Astrocyte (in vitro differentiated cells and primary cell): ENCODE results near the gene TRAF3IP3. TPM values are rescaled to one million over a fixed set of nuclear protein-coding genes. Genes with fewer than 3 reads are reported as not detected.

Experiments used
- DNase-seq: peaks from one replicate; pipeline ENCODE4 v3.0.0-alpha.2; 2010; ENCODE audit warnings: low read depth
- FAIRE-seq: peaks from 2 replicates; lab custom pipeline; 2011; peaks lifted over from hg19 to GRCh38; lab: Jason Lieb, UNC
- H2AFZ ChIP-seq: 2 replicates; pipeline ENCODE4 v1.6.0; 2012; ENCODE audit warnings: low read depth, low read length, inconsistent platforms
- H3K27ac ChIP-seq: 2 replicates; pipeline ENCODE4 v1.5.1; 2011; ENCODE audit warnings: low read depth, low read length, inconsistent platforms
- H3K27me3 ChIP-seq: 2 replicates; pipeline ENCODE4 v1.6.0; 2011; ENCODE audit warnings: low read length, inconsistent platforms; ENCODE audit not compliant: insufficient read depth
- H3K36me3 ChIP-seq: 2 replicates; pipeline ENCODE4 v1.5.1; 2011; ENCODE audit warnings: low read length, inconsistent platforms; ENCODE audit not compliant: insufficient read depth
- H3K4me1 ChIP-seq: 2 replicates; pipeline ENCODE4 v1.5.1; 2011; ENCODE audit warnings: low read length, inconsistent platforms; ENCODE audit not compliant: insufficient read depth
- H3K4me2 ChIP-seq: 2 replicates; pipeline ENCODE4 v1.6.0; 2012; ENCODE audit warnings: low read length, inconsistent platforms
- H3K4me3 ChIP-seq: 2 replicates; pipeline ENCODE4 v1.5.1; 2011; ENCODE audit warnings: low read depth, mild to moderate bottlenecking, low read length, inconsistent platforms; ENCODE audit not compliant: insufficient read depth
- H3K79me2 ChIP-seq: 2 replicates; pipeline ENCODE4 v1.6.0; 2012; ENCODE audit warnings: mild to moderate bottlenecking, low read length, inconsistent platforms; ENCODE audit not compliant: insufficient read depth
- H3K9ac ChIP-seq: 2 replicates; pipeline ENCODE4 v1.6.0; 2012; ENCODE audit warnings: mild to moderate bottlenecking, low read length, inconsistent platforms
- H3K9me3 ChIP-seq: 2 replicates; pipeline ENCODE4 v1.5.1; 2012; ENCODE audit warnings: low read depth, mild to moderate bottlenecking, low read length, inconsistent platforms; ENCODE audit not compliant: insufficient read depth
- H4K20me1 ChIP-seq: 2 replicates; pipeline ENCODE4 v1.6.0; 2012; ENCODE audit warnings: low read length, inconsistent platforms; ENCODE audit not compliant: insufficient read depth
- H3K27ac Mint-ChIP-seq: one replicate; pipeline ENCODE4 v1.8.0; 2021; ENCODE audit warnings: mild to moderate bottlenecking, mixed read lengths; ENCODE audit not compliant: unreplicated experiment
- H3K27me3 Mint-ChIP-seq: one replicate; pipeline ENCODE4 v1.8.0; 2021; ENCODE audit warnings: low read depth, mixed read lengths; ENCODE audit not compliant: unreplicated experiment
- H3K36me3 Mint-ChIP-seq: one replicate; pipeline ENCODE4 v1.8.0; 2021; ENCODE audit warnings: low read depth, mixed read lengths; ENCODE audit not compliant: unreplicated experiment
- H3K4me1 Mint-ChIP-seq: one replicate; pipeline ENCODE4 v1.8.0; 2021; ENCODE audit warnings: low read depth, mixed read lengths; ENCODE audit not compliant: unreplicated experiment
- H3K4me3 Mint-ChIP-seq: one replicate; pipeline ENCODE4 v1.8.0; 2021; ENCODE audit warnings: mild to moderate bottlenecking, moderate library complexity, mixed read lengths; ENCODE audit not compliant: unreplicated experiment
- H3K9me3 Mint-ChIP-seq: one replicate; pipeline ENCODE4 v1.8.0; 2021; ENCODE audit warnings: mild to moderate bottlenecking, mixed read lengths; ENCODE audit not compliant: unreplicated experiment
- EZH2 ChIP-seq: IDR thresholded peaks from 2 replicates; pipeline ENCODE4 v1.6.1; 2012; ENCODE audit warnings: mild to moderate bottlenecking, low read length, inconsistent platforms; ENCODE audit not compliant: insufficient read depth
- total RNA-seq: library from RNA; stranded (reverse); gene quantifications from 2 replicates; pipeline ENCODE4 v1.2.1, GENCODE V29; 2021
- TF ChIP-seq, protein P1 (sequence below): IDR thresholded peaks from 2 replicates; pipeline ENCODE4 v1.5.1; 2011; ENCODE audit warnings: low read depth, mild to moderate bottlenecking, inconsistent platforms, low read length, moderate library complexity; ENCODE audit not compliant: insufficient read depth

Gene TRAF3IP3
- total RNA-seq, 1 donor from 2014 or later: not detected

- Histone ChIP-seq H3K27me3 (no peaks in the 10 kb centered on the region), H3K4me1 (peaks cover 1% of the 10 kb centered on the region), H2AFZ (no peak overlapping the region), H3K36me3 (no peaks in the 10 kb centered on the region), H3K9me3 (no peaks in the 10 kb centered on the region), H3K9ac (no peak overlapping the region), H3K4me2 (no peak overlapping the region), H3K4me3 (no peak overlapping the region), H3K79me2 (no peaks in the 10 kb centered on the region), H3K27ac (no peak overlapping the region), H4K20me1 (no peaks in the 10 kb centered on the region)
- Mint-ChIP-seq H3K4me1 (no peaks in the 10 kb centered on the region), H3K36me3 (no peaks in the 10 kb centered on the region), H3K9me3 (no peaks in the 10 kb centered on the region), H3K4me3 (no peak overlapping the region), H3K27ac (no peak overlapping the region), H3K27me3 (peaks cover 4% of the 10 kb centered on the region)
- TF ChIP-seq EZH2: no peak
- TF ChIP-seq, protein P1, sequence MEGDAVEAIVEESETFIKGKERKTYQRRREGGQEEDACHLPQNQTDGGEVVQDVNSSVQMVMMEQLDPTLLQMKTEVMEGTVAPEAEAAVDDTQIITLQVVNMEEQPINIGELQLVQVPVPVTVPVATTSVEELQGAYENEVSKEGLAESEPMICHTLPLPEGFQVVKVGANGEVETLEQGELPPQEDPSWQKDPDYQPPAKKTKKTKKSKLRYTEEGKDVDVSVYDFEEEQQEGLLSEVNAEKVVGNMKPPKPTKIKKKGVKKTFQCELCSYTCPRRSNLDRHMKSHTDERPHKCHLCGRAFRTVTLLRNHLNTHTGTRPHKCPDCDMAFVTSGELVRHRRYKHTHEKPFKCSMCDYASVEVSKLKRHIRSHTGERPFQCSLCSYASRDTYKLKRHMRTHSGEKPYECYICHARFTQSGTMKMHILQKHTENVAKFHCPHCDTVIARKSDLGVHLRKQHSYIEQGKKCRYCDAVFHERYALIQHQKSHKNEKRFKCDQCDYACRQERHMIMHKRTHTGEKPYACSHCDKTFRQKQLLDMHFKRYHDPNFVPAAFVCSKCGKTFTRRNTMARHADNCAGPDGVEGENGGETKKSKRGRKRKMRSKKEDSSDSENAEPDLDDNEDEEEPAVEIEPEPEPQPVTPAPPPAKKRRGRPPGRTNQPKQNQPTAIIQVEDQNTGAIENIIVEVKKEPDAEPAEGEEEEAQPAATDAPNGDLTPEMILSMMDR: no peak
- FAIRE-seq (no peak), DNase-seq (no peak)
Measured at GRCh38 chr1:209748620-209749019, 7.2 kb upstream of the TRAF3IP3 start.

DNA sequence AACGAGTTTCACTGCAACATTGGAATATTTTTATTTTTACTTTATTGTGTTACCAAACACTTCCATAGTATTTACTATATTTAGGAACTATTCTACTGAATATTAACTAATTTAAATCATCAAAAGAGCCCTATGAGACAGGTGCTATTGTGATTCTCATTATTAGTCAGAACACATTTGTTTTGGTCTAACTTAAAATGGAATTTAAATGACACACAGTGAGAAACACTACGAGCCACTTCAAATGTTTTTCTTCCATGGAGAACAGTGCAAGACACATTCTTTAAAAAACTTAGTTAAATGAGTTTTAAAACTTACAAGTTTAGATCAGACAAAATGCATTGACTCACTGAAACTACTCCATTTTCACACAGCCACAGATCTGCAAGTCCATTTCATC lies 6.6 kb upstream of the TRAF3IP3 start:
- Histone ChIP-seq H3K9ac (no peak overlapping the region), H3K4me3 (no peak overlapping the region), H4K20me1 (no peaks in the 10 kb centered on the region), H3K4me1 (no peaks in the 10 kb centered on the region), H3K4me2 (no peak overlapping the region), H3K27ac (no peak overlapping the region), H3K27me3 (no peaks in the 10 kb centered on the region), H2AFZ (no peak overlapping the region), H3K79me2 (no peaks in the 10 kb centered on the region), H3K9me3 (no peaks in the 10 kb centered on the region), H3K36me3 (no peaks in the 10 kb centered on the region)
- Mint-ChIP-seq H3K27me3 (peaks cover 2% of the 10 kb centered on the region), H3K4me1 (no peaks in the 10 kb centered on the region), H3K36me3 (no peaks in the 10 kb centered on the region), H3K9me3 (no peaks in the 10 kb centered on the region), H3K27ac (no peak overlapping the region), H3K4me3 (no peak overlapping the region)
- DNase-seq (no peak), FAIRE-seq (no peak)
- no peak for TF ChIP-seq EZH2
- TF ChIP-seq, protein P1: no peak

- H3K4me1 ChIP-seq: no peaks in the 10 kb centered on the region
- no peak overlapping the region for H3K9ac ChIP-seq
- TF ChIP-seq, protein P1: no peak
- TF ChIP-seq EZH2: no peak
- no peak overlapping the region for H2AFZ ChIP-seq
- H3K4me3 ChIP-seq: no peak overlapping the region
- no peaks in the 10 kb centered on the region for H3K9me3 ChIP-seq
- FAIRE-seq (no peak), DNase-seq (no peak)
- H3K27me3 ChIP-seq: no peaks in the 10 kb centered on the region
- Mint-ChIP-seq H3K9me3 (no peaks in the 10 kb centered on the region), H3K27me3 (peaks cover 2% of the 10 kb centered on the region), H3K4me1 (no peaks in the 10 kb centered on the region), H3K27ac (no peak overlapping the region), H3K4me3 (no peak overlapping the region), H3K36me3 (no peaks in the 10 kb centered on the region)
- no peaks in the 10 kb centered on the region for H3K36me3 ChIP-seq
- no peak overlapping the region for H3K4me2 ChIP-seq
- no peaks in the 10 kb centered on the region for H3K79me2 ChIP-seq
- no peak overlapping the region for H3K27ac ChIP-seq
- no peaks in the 10 kb centered on the region for H4K20me1 ChIP-seq
Measured at GRCh38 chr1:209749670-209750323, 6.1 kb upstream of the TRAF3IP3 start.
